T-cell (primary cell): Measurements from ENCODE around the gene CASP6. TPM values are rescaled to one million over a fixed set of nuclear protein-coding genes. Genes with fewer than 3 reads are reported as not detected.

Experiments used
- ATAC-seq, 4 experiments: fragments of 200-7000 bp in 3 of 4; fragments of 150-1000 bp in 1 of 4; cut with Tn5 transposase; replicated peaks in 1 of 4; 1 replicate in 3 of 4; 2 replicates in 1 of 4; pipeline ENCODE4 v1.10.0; 2021; ENCODE audit warnings: moderate library complexity in 3 of 4, mild to moderate bottlenecking in 2 of 4, moderate number of reproducible peaks in 1 of 4
- CTCF ChIA-PET, 2 donors: fragments of 300-600 bp; sonication (Branson Sonifier 250); formaldehyde crosslinking; loops; one replicate each; lab custom pipeline; 2022; ENCODE audit warnings: antibody characterized with exemption in 2 of 2; lab: Charles Lee
- POLR2A ChIA-PET, 2 donors: fragments of 300-600 bp; sonication (Branson Sonifier 250); formaldehyde crosslinking; loops; one replicate each; lab custom pipeline; 2022; ENCODE audit warnings: antibody characterized with exemption in 2 of 2; lab: Charles Lee
- DNase-seq, 35 experiments: peaks; one replicate each; pipeline versions ENCODE4 v3.0.0 to v3.0.0-alpha.2; 2013 to 2023
- H3K27ac ChIP-seq: one replicate; pipeline ENCODE4 v1.5.1; 2013; ENCODE audit warnings: low read length
- H3K27me3 ChIP-seq, 2 experiments: replicated peaks in 1 of 2; 1 replicate in 1 of 2; 2 replicates in 1 of 2; pipeline versions ENCODE4 v1.6.1 to v1.7.0; 2013; ENCODE audit warnings: low read length in 1 of 2, mixed read lengths in 1 of 2; ENCODE audit not compliant: control insufficient read depth in 2 of 2, insufficient read depth in 2 of 2; ENCODE audit errors: extremely low read depth in 1 of 2
- H3K36me3 ChIP-seq, 2 donors: 1 replicate in 1 of 2; 2 replicates in 1 of 2; pipeline versions ENCODE4 v1.6.1 to v1.7.0; 2013; ENCODE audit warnings: low read length in 1 of 2; ENCODE audit not compliant: control insufficient read depth in 2 of 2, insufficient read depth in 1 of 2; ENCODE audit errors: extremely low read depth in 1 of 2
- H3K4me1 ChIP-seq, 2 experiments: 1 replicate in 1 of 2; 2 replicates in 1 of 2; pipeline versions ENCODE4 v1.6.1 to v1.7.0; 2013; ENCODE audit warnings: low read length in 2 of 2, mixed read lengths in 1 of 2; ENCODE audit not compliant: insufficient read depth in 2 of 2, control insufficient read depth in 1 of 2; ENCODE audit errors: extremely low read depth in 1 of 2
- H3K4me3 ChIP-seq, 2 donors: 1 replicate in 1 of 2; 2 replicates in 1 of 2; pipeline versions ENCODE4 v1.5.1 to v1.7.0; 2013; ENCODE audit warnings: mild to moderate bottlenecking in 2 of 2, low read length in 1 of 2, moderate library complexity in 1 of 2; ENCODE audit not compliant: control insufficient read depth in 1 of 2; ENCODE audit errors: extremely low read depth in 1 of 2
- H3K9me3 ChIP-seq: 2 replicates; pipeline ENCODE4 v1.7.0; 2013
- H3K27ac Mint-ChIP-seq, 2 donors: one replicate each; pipeline ENCODE4 v1.8.0; 2020 to 2021; ENCODE audit warnings: mild to moderate bottlenecking in 2 of 2, mixed read lengths in 2 of 2
- H3K27me3 Mint-ChIP-seq, 2 donors: one replicate each; pipeline ENCODE4 v1.8.0; 2021 to 2022; ENCODE audit warnings: mixed read lengths in 2 of 2
- H3K36me3 Mint-ChIP-seq: one replicate; pipeline ENCODE4 v1.8.0; 2021; ENCODE audit warnings: mixed read lengths
- H3K4me1 Mint-ChIP-seq, 3 donors: one replicate each; pipeline ENCODE4 v1.8.0; 2020 to 2022; ENCODE audit warnings: mixed read lengths in 3 of 3, mild to moderate bottlenecking in 1 of 3
- H3K4me3 Mint-ChIP-seq, 3 donors: one replicate each; pipeline ENCODE4 v1.8.0; 2020 to 2022; ENCODE audit warnings: mild to moderate bottlenecking in 3 of 3, mixed read lengths in 3 of 3, moderate library complexity in 3 of 3
- H3K9me3 Mint-ChIP-seq, 3 donors: one replicate each; pipeline ENCODE4 v1.8.0; 2020 to 2022; ENCODE audit warnings: mixed read lengths in 3 of 3
- WGBS: methylation state at CpG from one replicate; pipeline ENCODE4 v1.1.5; 2013; ENCODE audit warnings: missing lambda C conversion rate; ENCODE audit not compliant: insufficient coverage; 5-methylcytosine and 5-hydroxymethylcytosine counted together
- total RNA-seq, 35 experiments: library from RNA in 6 of 35; stranded (reverse) in 6 of 35; fragments of 120-200 nt in 1 of 35; gene quantifications; one replicate each; pipeline versions ENCODE4 v1.2.1 to v1.2.4 and lab custom pipeline; 2013 to 2026

The CASP6 gene
- total RNA-seq, 5 donors from 2014 or later (not counting 1 experiment from before 2014, with no cell fraction given) = 16.8 to 23.2 (median 18.3) TPM

DNA sequence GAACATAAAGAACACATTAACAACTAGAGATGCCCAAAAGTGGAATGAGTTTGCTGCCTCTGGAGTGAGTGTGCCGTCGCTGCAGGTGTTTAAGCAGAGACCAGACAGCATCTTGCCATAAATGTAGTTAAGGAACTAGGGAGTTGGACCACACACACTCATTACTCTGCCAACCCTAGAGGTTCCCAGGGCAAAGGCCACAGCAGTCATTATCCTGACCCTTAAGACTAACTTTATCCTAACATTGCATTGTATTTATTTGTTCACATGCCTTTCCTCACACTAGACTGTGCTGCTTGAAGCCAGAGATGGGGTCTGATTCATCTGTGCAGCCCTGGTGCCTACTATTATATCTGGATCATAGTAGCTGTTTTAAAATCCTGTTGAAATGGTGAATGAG is 43.5 kb upstream of the CASP6 start:
- Histone ChIP-seq H3K9me3 (no peaks in the 10 kb centered on the region), H3K27me3 (peaks cover 0 to 4% of the 10 kb centered on the region in 2 experiments), H3K36me3 (no peaks in the 10 kb centered on the region), H3K4me1 (no peaks in the 10 kb centered on the region), H3K27ac (no peak overlapping the region), H3K4me3 (no peak overlapping the region)
- CTCF ChIA-PET = interaction anchor here in 1 of 2 donors (1.0 kb wide), 1 partner anchor 314 kb away, joined by 5 read pairs; the partner anchor contains the start of gene SEC24B
- DNase-seq = no peak
- Mint-ChIP-seq H3K36me3 (no peaks in the 10 kb centered on the region), H3K9me3 (no peaks in the 10 kb centered on the region), H3K27ac (no peak overlapping the region), H3K27me3 (no peaks in the 10 kb centered on the region), H3K4me1 (no peaks in the 10 kb centered on the region), H3K4me3 (no peak overlapping the region)
- no CpG with 5 or more reads among the region's 2 CpGs for WGBS
- no peak for ATAC-seq
- POLR2A ChIA-PET = no interaction called here

- Histone ChIP-seq H3K4me1 (no peaks in the 10 kb centered on the region), H3K27ac (no peak overlapping the region), H3K36me3 (no peaks in the 10 kb centered on the region), H3K4me3 (no peak overlapping the region), H3K27me3 (peaks cover 0 to 4% of the 10 kb centered on the region in 2 experiments), H3K9me3 (no peaks in the 10 kb centered on the region)
- CTCF ChIA-PET = no interaction called here
- H3K36me3 Mint-ChIP-seq = no peaks in the 10 kb centered on the region
- no peak overlapping the region for H3K27ac Mint-ChIP-seq
- POLR2A ChIA-PET = no interaction called here
- H3K4me3 Mint-ChIP-seq = no peak overlapping the region
- no peaks in the 10 kb centered on the region for H3K27me3 Mint-ChIP-seq
- H3K9me3 Mint-ChIP-seq = no peaks in the 10 kb centered on the region
- H3K4me1 Mint-ChIP-seq = no peaks in the 10 kb centered on the region
- ATAC-seq (no peak), DNase-seq (no peak)
These were observed 42.6 kb upstream of the CASP6 start for GRCh38 chr4:109745830-109746229.

GRCh38 chr4:109739547-109739946 is 36.3 kb upstream of the CASP6 start:
- ATAC-seq (no peak), DNase-seq (no peak)
- Mint-ChIP-seq H3K9me3 (no peaks in the 10 kb centered on the region), H3K4me3 (no peak overlapping the region), H3K27ac (no peak overlapping the region), H3K4me1 (no peaks in the 10 kb centered on the region), H3K36me3 (no peaks in the 10 kb centered on the region), H3K27me3 (peaks cover 0 to 1% of the 10 kb centered on the region in 2 donors)
- H3K27ac ChIP-seq = no peak overlapping the region
- ChIA-PET POLR2A (no interaction called here), CTCF (no interaction called here)
- no peaks in the 10 kb centered on the region for H3K36me3 ChIP-seq
- H3K4me3 ChIP-seq = no peak overlapping the region
- peaks cover 0 to 13% of the 10 kb centered on the region in 2 experiments for H3K27me3 ChIP-seq
- 89% methylated on average over 3 of the region's 3 CpGs for WGBS
- no peaks in the 10 kb centered on the region for H3K4me1 ChIP-seq
- H3K9me3 ChIP-seq = no peaks in the 10 kb centered on the region

GRCh38 chr4:109738104-109738872 is 35.0 kb upstream of the CASP6 start:
- no peaks in the 10 kb centered on the region for H3K36me3 ChIP-seq
- H3K9me3 ChIP-seq = no peaks in the 10 kb centered on the region
- H3K27ac ChIP-seq = no peak overlapping the region
- WGBS = 83% methylated on average over 3 of the region's 10 CpGs
- ATAC-seq (no peak), DNase-seq (no peak)
- H3K4me1 Mint-ChIP-seq = no peaks in the 10 kb centered on the region
- no peak overlapping the region for H3K4me3 Mint-ChIP-seq
- CTCF ChIA-PET = no interaction called here
- H3K27me3 Mint-ChIP-seq = peaks cover 0 to 1% of the 10 kb centered on the region in 2 donors
- POLR2A ChIA-PET = interaction anchor here in 1 of 2 donors (0.7 kb wide), 1 partner anchor 13 kb away, joined by 7 read pairs; no protein-coding TSS in a partner anchor
- H3K9me3 Mint-ChIP-seq = no peaks in the 10 kb centered on the region
- H3K27ac Mint-ChIP-seq = no peak overlapping the region
- H3K4me3 ChIP-seq = no peak overlapping the region
- H3K27me3 ChIP-seq = peaks cover 0 to 10% of the 10 kb centered on the region in 2 experiments
- no peaks in the 10 kb centered on the region for H3K36me3 Mint-ChIP-seq
- H3K4me1 ChIP-seq = no peaks in the 10 kb centered on the region

- Histone ChIP-seq H3K27me3 (peaks cover 0 to 10% of the 10 kb centered on the region in 2 experiments), H3K4me3 (no peak overlapping the region), H3K9me3 (no peaks in the 10 kb centered on the region), H3K36me3 (no peaks in the 10 kb centered on the region), H3K4me1 (no peaks in the 10 kb centered on the region), H3K27ac (no peak overlapping the region)
- ChIA-PET POLR2A (no interaction called here), CTCF (interaction anchor here in 1 of 2 donors (0.7 kb wide), 1 partner anchor 21 kb away, joined by 3 read pairs; no protein-coding TSS in a partner anchor)
- Mint-ChIP-seq H3K4me1 (no peaks in the 10 kb centered on the region), H3K27me3 (peaks cover 0 to 1% of the 10 kb centered on the region in 2 donors), H3K27ac (no peak overlapping the region), H3K4me3 (no peak overlapping the region), H3K36me3 (no peaks in the 10 kb centered on the region), H3K9me3 (no peaks in the 10 kb centered on the region)
- ATAC-seq (no peak), DNase-seq (no peak)
- 60% methylated on average over 1 of the region's 7 CpGs for WGBS
These were observed 32.5 kb upstream of the CASP6 start for GRCh38 chr4:109735566-109736365.

GRCh38 chr4:109733728-109734127 is 30.5 kb upstream of the CASP6 start:
- no peak overlapping the region for H3K4me3 ChIP-seq
- H3K9me3 ChIP-seq = no peaks in the 10 kb centered on the region
- no peaks in the 10 kb centered on the region for H3K36me3 Mint-ChIP-seq
- peaks cover 11 to 12% (median 11%) of the 10 kb centered on the region in 3 donors for H3K4me1 Mint-ChIP-seq
- peaks cover 7 to 12% of the 10 kb centered on the region in 2 experiments for H3K4me1 ChIP-seq
- no peak overlapping the region for H3K4me3 Mint-ChIP-seq
- peaks cover 0 to 1% of the 10 kb centered on the region in 2 donors for H3K27me3 Mint-ChIP-seq
- peaks cover 0 to 10% of the 10 kb centered on the region in 2 experiments for H3K27me3 ChIP-seq
- ChIA-PET CTCF (no interaction called here), POLR2A (no interaction called here)
- H3K27ac ChIP-seq = no peak overlapping the region
- ATAC-seq (no peak), DNase-seq (no peak)
- H3K9me3 Mint-ChIP-seq = no peaks in the 10 kb centered on the region
- no peak overlapping the region for H3K27ac Mint-ChIP-seq
- H3K36me3 ChIP-seq = no peaks in the 10 kb centered on the region
- WGBS = no CpG with 5 or more reads among the region's 5 CpGs
